HepG2 (cell line): Measurements from ENCODE around the gene TTC23L. TPM values are rescaled to one million over a fixed set of nuclear protein-coding genes. Genes with fewer than 3 reads are reported as not detected.

Experiments
- GATAD2A ChIP-seq: IDR thresholded peaks from 2 replicates; pipeline ENCODE4 v1.6.1; 2016
- KLF16 ChIP-seq, 2 experiments: sonication (generic) in 1 of 2; formaldehyde crosslinking in 1 of 2; IDR thresholded peaks; 2 replicates each; pipeline versions ENCODE4 v1.6.1 to v1.8.0; 2016 to 2023; ENCODE audit warnings: missing genetic modification reagents in 2 of 2, missing compliant biosample characterization in 1 of 2
- KLF6 ChIP-seq: IDR thresholded peaks from 2 replicates; pipeline ENCODE4 v1.8.0; 2016; ENCODE audit warnings: missing biosample characterization, missing genetic modification reagents
- NCOA1 ChIP-seq: sonication (generic); formaldehyde crosslinking; IDR thresholded peaks from 2 replicates; pipeline ENCODE4 v1.9.0; 2021; ENCODE audit warnings: missing genetic modification reagents
- NFE2L1 ChIP-seq: sonication (generic); formaldehyde crosslinking; IDR thresholded peaks from 2 replicates; pipeline ENCODE4 v1.4.0; 2020; ENCODE audit warnings: missing genetic modification reagents, mild to moderate bottlenecking, borderline replicate concordance
- POLR2G ChIP-seq: fragments of 200-400 bp; formaldehyde crosslinking; IDR thresholded peaks from 2 replicates; pipeline ENCODE4 v1.6.1; 2018; ENCODE audit warnings: mild to moderate bottlenecking, low read depth, low read length, moderate library complexity
- REPIN1 ChIP-seq: sonication (generic); formaldehyde crosslinking; IDR thresholded peaks from 2 replicates; pipeline ENCODE4 v1.8.0; 2022; ENCODE audit warnings: missing genetic modification reagents, low read depth, mild to moderate bottlenecking, borderline replicate concordance
- SMC3 ChIP-seq: IDR thresholded peaks from 2 replicates; pipeline ENCODE4 v1.6.1; 2011; ENCODE audit warnings: low read length, improper control_type of control experiment
- STAG1 ChIP-seq: sonication (generic); formaldehyde crosslinking; IDR thresholded peaks from 2 replicates; pipeline ENCODE4 v1.4.0; 2020; ENCODE audit warnings: missing genetic modification reagents
- ZBTB20 ChIP-seq: sonication (generic); formaldehyde crosslinking; IDR thresholded peaks from 2 replicates; pipeline ENCODE4 v1.8.1; 2023; ENCODE audit warnings: missing genetic modification reagents, low read depth, mild to moderate bottlenecking, borderline replicate concordance
- ZNF136 ChIP-seq: sonication (generic); formaldehyde crosslinking; IDR thresholded peaks from 2 replicates; pipeline ENCODE4 v1.8.1; 2022; ENCODE audit warnings: low read depth, mild to moderate bottlenecking, moderate library complexity, missing genetic modification reagents
- ZNF17 ChIP-seq: sonication (generic); formaldehyde crosslinking; IDR thresholded peaks from 2 replicates; pipeline ENCODE4 v1.5.0; 2020; ENCODE audit warnings: mild to moderate bottlenecking, missing genetic modification reagents
- ZNF3 ChIP-seq: IDR thresholded peaks from 2 replicates; pipeline ENCODE4 v1.7.0; 2017; ENCODE audit warnings: inconsistent platforms
- ZNF317 ChIP-seq: sonication (generic); formaldehyde crosslinking; IDR thresholded peaks from 2 replicates; pipeline ENCODE4 v1.5.0; 2020; ENCODE audit warnings: mild to moderate bottlenecking, missing genetic modification reagents
- ZNF333 ChIP-seq: sonication (generic); formaldehyde crosslinking; IDR thresholded peaks from 2 replicates; pipeline ENCODE4 v1.4.0; 2020; ENCODE audit warnings: mild to moderate bottlenecking, missing genetic modification reagents, borderline replicate concordance
- ZSCAN25 ChIP-seq: sonication (generic); formaldehyde crosslinking; IDR thresholded peaks from 2 replicates; pipeline ENCODE4 v1.8.0; 2022; ENCODE audit warnings: mild to moderate bottlenecking, missing genetic modification reagents
- ZZZ3 ChIP-seq: sonication (generic); formaldehyde crosslinking; IDR thresholded peaks from 2 replicates; pipeline ENCODE4 v1.4.0; 2020; ENCODE audit warnings: missing genetic modification reagents, mild to moderate bottlenecking, borderline replicate concordance
- polyA plus RNA-seq, 8 experiments: library from polyadenylated mRNA; depleted of rRNA in 3 of 8; stranded (reverse) in 7 of 8; unstranded in 1 of 8; fragments of >200 nt; fragmentation: Illumina TruSeq in 4 of 8; extraction: Trizol in 4 of 8; gene quantifications; 2 replicates each; pipeline versions ENCODE4 v1.2.1 to v1.2.3, GENCODE V29; 2011 to 2016; ENCODE audit warnings: low read depth in 4 of 8, missing spikeins in 1 of 8, mixed read lengths in 1 of 8; ENCODE audit not compliant: insufficient read depth in 1 of 8
- total RNA-seq, 5 experiments: library from RNA; depleted of rRNA; stranded (reverse); fragments of >200 nt; fragmentation: Illumina TruSeq; extraction: Trizol; gene quantifications; 2 replicates each; pipeline ENCODE4 v1.2.3, GENCODE V29; 2016; ENCODE audit warnings: low read depth in 1 of 5
- TF ChIP-seq, protein P1 (sequence below): IDR thresholded peaks from 2 replicates; pipeline ENCODE4 v1.6.1; 2012; ENCODE audit warnings: inconsistent platforms
- TF ChIP-seq, protein P2 (sequence below): sonication (generic); formaldehyde crosslinking; IDR thresholded peaks from 2 replicates; pipeline ENCODE4 v1.5.0; 2020; ENCODE audit warnings: mild to moderate bottlenecking, missing genetic modification reagents, borderline replicate concordance
- TF ChIP-seq, protein P3 (sequence below): sonication (generic); formaldehyde crosslinking; IDR thresholded peaks from 2 replicates; pipeline ENCODE4 v1.4.0; 2020; ENCODE audit warnings: missing genetic modification reagents, borderline replicate concordance
- TF ChIP-seq, protein P4 (sequence below): IDR thresholded peaks from 2 replicates; pipeline ENCODE4 v1.6.1; 2016; ENCODE audit warnings: control low read depth

TTC23L gene
- total and polyA plus RNA-seq, 2 of the 13 experiments (the other 11 are each of a cell fraction or from before 2014, with no cell fraction given): 0.37 to 1.4 TPM

DNA sequence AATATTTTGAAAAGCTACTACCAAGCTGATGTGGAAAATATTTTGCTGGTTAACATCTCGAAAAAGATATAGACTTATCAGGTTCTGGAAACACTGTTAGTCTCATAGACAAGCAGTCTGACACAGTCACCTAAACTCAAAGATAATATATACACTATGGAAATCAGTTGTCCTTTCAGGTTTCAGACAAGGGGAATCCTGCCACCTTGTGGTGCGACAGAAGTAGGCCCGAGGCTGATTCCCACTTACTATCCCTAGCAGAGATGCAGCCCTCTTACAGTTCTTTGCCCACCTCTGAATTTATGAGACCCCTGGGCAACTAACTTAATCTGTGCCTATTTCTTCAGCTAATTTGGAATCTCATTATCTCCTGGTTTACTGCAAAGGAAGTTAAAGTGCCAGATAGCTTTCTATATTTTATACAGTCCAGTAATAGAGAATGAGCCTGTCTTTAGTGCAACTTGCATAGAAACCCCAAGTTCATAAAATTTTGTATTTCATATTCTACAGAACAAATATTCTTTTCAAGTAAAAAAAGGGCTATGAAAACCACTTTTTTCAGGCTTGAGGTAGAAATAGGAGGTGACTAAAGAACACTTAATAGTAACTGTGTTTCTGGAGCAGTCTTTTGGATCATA is 59.4 kb downstream of the TTC23L start (continued):
- TF ChIP-seq, protein P1, sequence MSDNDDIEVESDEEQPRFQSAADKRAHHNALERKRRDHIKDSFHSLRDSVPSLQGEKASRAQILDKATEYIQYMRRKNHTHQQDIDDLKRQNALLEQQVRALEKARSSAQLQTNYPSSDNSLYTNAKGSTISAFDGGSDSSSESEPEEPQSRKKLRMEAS: no peak
- TF ChIP-seq SMC3 (peak; percentile 97), NCOA1 (CRISPR knock-in tag) (no peak), GATAD2A (CRISPR knock-in tag) (0 out of 2 replicates have a peak, but pooled peaks have one; percentile 33), ZNF136 (CRISPR knock-in tag) (no peak), ZBTB20 (CRISPR knock-in tag) (no peak), POLR2G (no peak), KLF16 (CRISPR knock-in tag; IDR thresholded peaks at IDR 0.05) (peak in 1 of 2 experiments; percentile 63; a peak in 1 of 4 replicates), ZNF317 (peak; percentile 50; the same call in 1 of the 2 replicates), ZNF3 (CRISPR knock-in tag) (no peak), REPIN1 (CRISPR knock-in tag) (no peak), STAG1 (CRISPR knock-in tag) (peak; percentile 95), ZNF333 (CRISPR knock-in tag) (no peak), ZSCAN25 (CRISPR knock-in tag) (no peak), NFE2L1 (CRISPR knock-in tag) (no peak), ZZZ3 (no peak), ZNF17 (CRISPR knock-in tag) (no peak), KLF6 (CRISPR knock-in tag) (no peak)
- TF ChIP-seq, protein P2, sequence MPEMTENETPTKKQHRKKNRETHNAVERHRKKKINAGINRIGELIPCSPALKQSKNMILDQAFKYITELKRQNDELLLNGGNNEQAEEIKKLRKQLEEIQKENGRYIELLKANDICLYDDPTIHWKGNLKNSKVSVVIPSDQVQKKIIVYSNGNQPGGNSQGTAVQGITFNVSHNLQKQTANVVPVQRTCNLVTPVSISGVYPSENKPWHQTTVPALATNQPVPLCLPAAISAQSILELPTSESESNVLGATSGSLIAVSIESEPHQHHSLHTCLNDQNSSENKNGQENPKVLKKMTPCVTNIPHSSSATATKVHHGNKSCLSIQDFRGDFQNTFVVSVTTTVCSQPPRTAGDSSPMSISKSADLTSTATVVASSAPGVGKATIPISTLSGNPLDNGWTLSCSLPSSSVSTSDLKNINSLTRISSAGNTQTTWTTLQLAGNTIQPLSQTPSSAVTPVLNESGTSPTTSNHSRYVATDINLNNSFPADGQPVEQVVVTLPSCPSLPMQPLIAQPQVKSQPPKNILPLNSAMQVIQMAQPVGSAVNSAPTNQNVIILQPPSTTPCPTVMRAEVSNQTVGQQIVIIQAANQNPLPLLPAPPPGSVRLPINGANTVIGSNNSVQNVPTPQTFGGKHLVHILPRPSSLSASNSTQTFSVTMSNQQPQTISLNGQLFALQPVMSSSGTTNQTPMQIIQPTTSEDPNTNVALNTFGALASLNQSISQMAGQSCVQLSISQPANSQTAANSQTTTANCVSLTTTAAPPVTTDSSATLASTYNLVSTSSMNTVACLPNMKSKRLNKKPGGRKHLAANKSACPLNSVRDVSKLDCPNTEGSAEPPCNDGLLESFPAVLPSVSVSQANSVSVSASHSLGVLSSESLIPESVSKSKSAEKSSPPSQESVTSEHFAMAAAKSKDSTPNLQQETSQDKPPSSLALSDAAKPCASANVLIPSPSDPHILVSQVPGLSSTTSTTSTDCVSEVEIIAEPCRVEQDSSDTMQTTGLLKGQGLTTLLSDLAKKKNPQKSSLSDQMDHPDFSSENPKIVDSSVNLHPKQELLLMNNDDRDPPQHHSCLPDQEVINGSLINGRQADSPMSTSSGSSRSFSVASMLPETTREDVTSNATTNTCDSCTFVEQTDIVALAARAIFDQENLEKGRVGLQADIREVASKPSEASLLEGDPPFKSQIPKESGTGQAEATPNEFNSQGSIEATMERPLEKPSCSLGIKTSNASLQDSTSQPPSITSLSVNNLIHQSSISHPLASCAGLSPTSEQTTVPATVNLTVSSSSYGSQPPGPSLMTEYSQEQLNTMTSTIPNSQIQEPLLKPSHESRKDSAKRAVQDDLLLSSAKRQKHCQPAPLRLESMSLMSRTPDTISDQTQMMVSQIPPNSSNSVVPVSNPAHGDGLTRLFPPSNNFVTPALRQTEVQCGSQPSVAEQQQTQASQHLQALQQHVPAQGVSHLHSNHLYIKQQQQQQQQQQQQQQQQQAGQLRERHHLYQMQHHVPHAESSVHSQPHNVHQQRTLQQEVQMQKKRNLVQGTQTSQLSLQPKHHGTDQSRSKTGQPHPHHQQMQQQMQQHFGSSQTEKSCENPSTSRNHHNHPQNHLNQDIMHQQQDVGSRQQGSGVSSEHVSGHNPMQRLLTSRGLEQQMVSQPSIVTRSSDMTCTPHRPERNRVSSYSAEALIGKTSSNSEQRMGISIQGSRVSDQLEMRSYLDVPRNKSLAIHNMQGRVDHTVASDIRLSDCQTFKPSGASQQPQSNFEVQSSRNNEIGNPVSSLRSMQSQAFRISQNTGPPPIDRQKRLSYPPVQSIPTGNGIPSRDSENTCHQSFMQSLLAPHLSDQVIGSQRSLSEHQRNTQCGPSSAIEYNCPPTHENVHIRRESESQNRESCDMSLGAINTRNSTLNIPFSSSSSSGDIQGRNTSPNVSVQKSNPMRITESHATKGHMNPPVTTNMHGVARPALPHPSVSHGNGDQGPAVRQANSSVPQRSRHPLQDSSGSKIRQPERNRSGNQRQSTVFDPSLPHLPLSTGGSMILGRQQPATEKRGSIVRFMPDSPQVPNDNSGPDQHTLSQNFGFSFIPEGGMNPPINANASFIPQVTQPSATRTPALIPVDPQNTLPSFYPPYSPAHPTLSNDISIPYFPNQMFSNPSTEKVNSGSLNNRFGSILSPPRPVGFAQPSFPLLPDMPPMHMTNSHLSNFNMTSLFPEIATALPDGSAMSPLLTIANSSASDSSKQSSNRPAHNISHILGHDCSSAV: no peak
- TF ChIP-seq, protein P3, sequence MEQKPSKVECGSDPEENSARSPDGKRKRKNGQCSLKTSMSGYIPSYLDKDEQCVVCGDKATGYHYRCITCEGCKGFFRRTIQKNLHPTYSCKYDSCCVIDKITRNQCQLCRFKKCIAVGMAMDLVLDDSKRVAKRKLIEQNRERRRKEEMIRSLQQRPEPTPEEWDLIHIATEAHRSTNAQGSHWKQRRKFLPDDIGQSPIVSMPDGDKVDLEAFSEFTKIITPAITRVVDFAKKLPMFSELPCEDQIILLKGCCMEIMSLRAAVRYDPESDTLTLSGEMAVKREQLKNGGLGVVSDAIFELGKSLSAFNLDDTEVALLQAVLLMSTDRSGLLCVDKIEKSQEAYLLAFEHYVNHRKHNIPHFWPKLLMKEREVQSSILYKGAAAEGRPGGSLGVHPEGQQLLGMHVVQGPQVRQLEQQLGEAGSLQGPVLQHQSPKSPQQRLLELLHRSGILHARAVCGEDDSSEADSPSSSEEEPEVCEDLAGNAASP: no peak
- TF ChIP-seq, protein P4, sequence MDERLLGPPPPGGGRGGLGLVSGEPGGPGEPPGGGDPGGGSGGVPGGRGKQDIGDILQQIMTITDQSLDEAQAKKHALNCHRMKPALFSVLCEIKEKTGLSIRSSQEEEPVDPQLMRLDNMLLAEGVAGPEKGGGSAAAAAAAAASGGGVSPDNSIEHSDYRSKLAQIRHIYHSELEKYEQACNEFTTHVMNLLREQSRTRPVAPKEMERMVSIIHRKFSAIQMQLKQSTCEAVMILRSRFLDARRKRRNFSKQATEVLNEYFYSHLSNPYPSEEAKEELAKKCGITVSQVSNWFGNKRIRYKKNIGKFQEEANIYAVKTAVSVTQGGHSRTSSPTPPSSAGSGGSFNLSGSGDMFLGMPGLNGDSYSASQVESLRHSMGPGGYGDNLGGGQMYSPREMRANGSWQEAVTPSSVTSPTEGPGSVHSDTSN (CRISPR knock-in tag): no peak
